ENCODE results near the gene GPR139. TPM values are rescaled to one million over a fixed set of nuclear protein-coding genes. Genes with fewer than 3 reads are reported as not detected.

Gene GPR139
- total RNA-seq, 1 donor from 2014 or later, result not detected

DNA sequence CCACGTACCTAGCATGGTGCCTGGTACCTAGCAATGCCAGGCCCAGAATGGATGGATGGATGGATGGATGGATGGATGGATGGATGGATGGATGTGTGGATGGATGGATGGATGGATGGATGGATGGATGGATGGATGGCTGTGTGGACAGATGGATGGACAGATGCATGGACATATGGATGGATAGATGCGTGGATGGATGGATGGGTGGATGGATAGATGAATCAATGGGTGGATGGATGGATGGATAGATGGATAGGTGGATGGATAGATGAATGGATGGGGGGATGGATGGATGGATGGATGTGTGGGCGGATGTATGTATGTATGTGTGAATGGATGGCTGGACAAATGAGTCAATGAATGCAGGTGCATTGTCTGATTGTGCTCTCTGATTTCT, 12.6 kb downstream of the GPR139 start:
- H3F3A ChIP-seq (ENCODE audit: low read depth), result no peaks in the 10 kb centered on the region
- H3K79me2 ChIP-seq (ENCODE audit: low read depth), result no peaks in the 10 kb centered on the region
- H3K36me3 Mint-ChIP-seq, result no peaks in the 10 kb centered on the region
- no peaks in the 10 kb centered on the region for H3K9me3 ChIP-seq (ENCODE audit: low read depth)
- no peak overlapping the region for H3K4me3 ChIP-seq
- H3K27me3 ChIP-seq, result no peaks in the 10 kb centered on the region
- H3K4me1 Mint-ChIP-seq, result no peaks in the 10 kb centered on the region
- H3K36me3 ChIP-seq, result no peaks in the 10 kb centered on the region
- H3K9ac ChIP-seq, result no peak overlapping the region
- no peak overlapping the region for H3K27ac Mint-ChIP-seq
- no peaks in the 10 kb centered on the region for H3K4me1 ChIP-seq
- H3K27me3 Mint-ChIP-seq (ENCODE audit: insufficient read depth, low read depth), result peaks cover 4% of the 10 kb centered on the region
- no peak overlapping the region for H3K27ac ChIP-seq
- TF ChIP-seq EZH2 (IDR thresholded peaks at IDR 0.05), result no peak
- H3K9me3 Mint-ChIP-seq, result no peaks in the 10 kb centered on the region
- no peaks in the 10 kb centered on the region for H4K20me1 ChIP-seq (ENCODE audit: low read depth)
- no peak overlapping the region for H2AFZ ChIP-seq (replicated peaks)
- DNase-seq (ENCODE audit: low spot score), result no peak
- H3K4me2 ChIP-seq, result no peak overlapping the region
- no peak overlapping the region for H3K4me3 Mint-ChIP-seq

GRCh38 chr16:20056436-20056835, 17.3 kb downstream of the GPR139 start:
- H3K4me2 ChIP-seq, result no peak overlapping the region
- no peak for TF ChIP-seq EZH2 (IDR thresholded peaks at IDR 0.05)
- TF ChIP-seq EZH2phosphoT487 (IDR thresholded peaks at IDR 0.05), result no peak
- TF ChIP-seq, protein P1, sequence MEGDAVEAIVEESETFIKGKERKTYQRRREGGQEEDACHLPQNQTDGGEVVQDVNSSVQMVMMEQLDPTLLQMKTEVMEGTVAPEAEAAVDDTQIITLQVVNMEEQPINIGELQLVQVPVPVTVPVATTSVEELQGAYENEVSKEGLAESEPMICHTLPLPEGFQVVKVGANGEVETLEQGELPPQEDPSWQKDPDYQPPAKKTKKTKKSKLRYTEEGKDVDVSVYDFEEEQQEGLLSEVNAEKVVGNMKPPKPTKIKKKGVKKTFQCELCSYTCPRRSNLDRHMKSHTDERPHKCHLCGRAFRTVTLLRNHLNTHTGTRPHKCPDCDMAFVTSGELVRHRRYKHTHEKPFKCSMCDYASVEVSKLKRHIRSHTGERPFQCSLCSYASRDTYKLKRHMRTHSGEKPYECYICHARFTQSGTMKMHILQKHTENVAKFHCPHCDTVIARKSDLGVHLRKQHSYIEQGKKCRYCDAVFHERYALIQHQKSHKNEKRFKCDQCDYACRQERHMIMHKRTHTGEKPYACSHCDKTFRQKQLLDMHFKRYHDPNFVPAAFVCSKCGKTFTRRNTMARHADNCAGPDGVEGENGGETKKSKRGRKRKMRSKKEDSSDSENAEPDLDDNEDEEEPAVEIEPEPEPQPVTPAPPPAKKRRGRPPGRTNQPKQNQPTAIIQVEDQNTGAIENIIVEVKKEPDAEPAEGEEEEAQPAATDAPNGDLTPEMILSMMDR (IDR thresholded peaks at IDR 0.05), result no peak
- Mint-ChIP-seq H3K4me3 (no peak overlapping the region), H3K9me3 (no peaks in the 10 kb centered on the region), H3K27ac (no peak overlapping the region), H3K27me3 (ENCODE audit: insufficient read depth, low read depth) (peaks cover 7% of the 10 kb centered on the region), H3K36me3 (no peaks in the 10 kb centered on the region), H3K4me1 (no peaks in the 10 kb centered on the region)
- H3K27ac ChIP-seq, result no peak overlapping the region
- no peaks in the 10 kb centered on the region for H3K79me2 ChIP-seq (ENCODE audit: low read depth)
- no peak overlapping the region for H3K9ac ChIP-seq
- no peaks in the 10 kb centered on the region for H3K27me3 ChIP-seq
- no peak overlapping the region for H3K4me3 ChIP-seq
- no peaks in the 10 kb centered on the region for H3K4me1 ChIP-seq
- DNase-seq (ENCODE audit: low spot score), result no peak
- no peaks in the 10 kb centered on the region for H3K9me3 ChIP-seq (ENCODE audit: low read depth)
- H2AFZ ChIP-seq (replicated peaks), result no peak overlapping the region
- no peaks in the 10 kb centered on the region for H3K36me3 ChIP-seq
- H3F3A ChIP-seq (ENCODE audit: low read depth), result no peaks in the 10 kb centered on the region
- H4K20me1 ChIP-seq (ENCODE audit: low read depth), result no peaks in the 10 kb centered on the region

DNA sequence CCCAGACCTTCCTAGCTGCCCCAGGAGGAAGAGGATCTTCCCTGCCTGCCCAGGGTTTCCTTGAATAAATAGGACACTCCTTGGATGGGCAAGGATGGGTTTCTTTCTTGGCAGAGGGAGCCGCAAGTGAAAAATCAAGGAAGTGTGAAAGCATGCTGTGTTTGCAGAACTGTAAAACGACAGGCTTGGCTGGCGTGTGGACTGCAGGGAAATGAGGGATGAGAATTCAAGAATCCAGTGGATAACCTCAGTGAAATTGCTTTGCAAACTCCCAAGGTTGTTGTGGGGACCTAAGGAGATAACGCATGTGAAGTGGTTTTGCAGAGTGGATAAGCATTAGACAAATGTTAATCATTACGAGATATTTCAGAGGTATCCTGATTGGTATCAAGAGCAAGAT, 20.4 kb downstream of the GPR139 start:
- no peaks in the 10 kb centered on the region for H4K20me1 ChIP-seq (ENCODE audit: low read depth)
- Mint-ChIP-seq H3K27ac (no peak overlapping the region), H3K27me3 (ENCODE audit: insufficient read depth, low read depth) (peaks cover 7% of the 10 kb centered on the region)

DNA sequence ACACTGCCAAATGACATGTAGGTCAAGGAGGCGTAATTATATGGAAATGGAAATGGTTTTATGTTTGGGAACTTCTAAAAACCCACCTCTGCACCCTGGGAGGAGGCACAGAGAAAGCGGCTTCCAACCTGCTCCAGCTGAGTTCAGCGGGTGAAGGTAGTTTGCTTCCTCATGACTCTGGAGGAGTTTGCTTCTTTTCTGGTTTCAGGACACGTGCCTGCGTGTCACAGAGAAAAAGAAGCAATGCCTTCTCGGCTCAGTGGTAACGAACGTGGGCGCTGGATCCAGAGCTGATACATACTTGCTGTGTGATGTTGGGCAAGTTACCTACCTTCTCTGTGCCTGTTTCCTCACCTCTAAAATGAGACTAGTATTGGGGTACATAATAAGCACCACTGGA, 22.1 kb downstream of the GPR139 start:
- no peaks in the 10 kb centered on the region for H3K9me3 Mint-ChIP-seq
- Histone ChIP-seq H3K4me1 (no peaks in the 10 kb centered on the region), H3K27ac (no peak overlapping the region), H3K4me3 (no peak overlapping the region), H3F3A (ENCODE audit: low read depth) (no peaks in the 10 kb centered on the region), H3K79me2 (ENCODE audit: low read depth) (no peaks in the 10 kb centered on the region), H3K9ac (no peak overlapping the region), H2AFZ (replicated peaks) (no peak overlapping the region), H3K27me3 (no peaks in the 10 kb centered on the region), H4K20me1 (ENCODE audit: low read depth) (no peaks in the 10 kb centered on the region), H3K9me3 (ENCODE audit: low read depth) (no peaks in the 10 kb centered on the region), H3K36me3 (no peaks in the 10 kb centered on the region), H3K4me2 (no peak overlapping the region)
- DNase-seq (ENCODE audit: low spot score), result no peak
- no peak overlapping the region for H3K27ac Mint-ChIP-seq
- no peak overlapping the region for H3K4me3 Mint-ChIP-seq
- H3K27me3 Mint-ChIP-seq (ENCODE audit: insufficient read depth, low read depth), result peaks cover 8% of the 10 kb centered on the region
- H3K4me1 Mint-ChIP-seq, result no peaks in the 10 kb centered on the region
- H3K36me3 Mint-ChIP-seq, result no peaks in the 10 kb centered on the region
- no peak for TF ChIP-seq EZH2 (IDR thresholded peaks at IDR 0.05)
- TF ChIP-seq, protein P1 (IDR thresholded peaks at IDR 0.05), result no peak
- no peak for TF ChIP-seq EZH2phosphoT487 (IDR thresholded peaks at IDR 0.05)

More for the DNA sequence above, 20.4 kb downstream of the GPR139 start:
- Histone ChIP-seq H3F3A (ENCODE audit: low read depth) (no peaks in the 10 kb centered on the region), H3K36me3 (no peaks in the 10 kb centered on the region), H3K4me3 (no peak overlapping the region), H3K4me2 (no peak overlapping the region), H3K27ac (no peak overlapping the region), H3K9ac (no peak overlapping the region), H3K79me2 (ENCODE audit: low read depth) (no peaks in the 10 kb centered on the region), H3K9me3 (ENCODE audit: low read depth) (no peaks in the 10 kb centered on the region), H3K27me3 (no peaks in the 10 kb centered on the region), H2AFZ (replicated peaks) (no peak overlapping the region), H3K4me1 (no peaks in the 10 kb centered on the region)
- TF ChIP-seq EZH2phosphoT487 (IDR thresholded peaks at IDR 0.05), result no peak
- TF ChIP-seq, protein P1 (IDR thresholded peaks at IDR 0.05), result no peak
- Mint-ChIP-seq H3K36me3 (no peaks in the 10 kb centered on the region), H3K4me3 (no peak overlapping the region), H3K4me1 (no peaks in the 10 kb centered on the region), H3K9me3 (no peaks in the 10 kb centered on the region)
- DNase-seq (ENCODE audit: low spot score), result no peak

Measured in neural progenitor cell (in vitro differentiated cells).